ENCODE data around the gene WASF2. TPM values are rescaled to one million over a fixed set of nuclear protein-coding genes. Genes with fewer than 3 reads are reported as not detected.

The WASF2 gene
- total RNA-seq, 4 donors from 2014 or later: 52.5 to 74.5 (median 57.5) TPM

- no peak for DNase-seq
- Histone ChIP-seq H3K36me3 (no peaks in the 10 kb centered on the region), H3K4me3 (no peak overlapping the region), H3K27me3 (no peaks in the 10 kb centered on the region), H3K27ac (no peak overlapping the region), H3K9me3 (no peaks in the 10 kb centered on the region), H3K4me1 (peaks cover 0 to 39% (median 4%) of the 10 kb centered on the region in 4 donors)
- TF ChIP-seq POLR2A (IDR thresholded peaks at IDR 0.05): no peak
- TF ChIP-seq CTCF (IDR thresholded peaks at IDR 0.05): no peak
Observed at GRCh38 chr1:27515626-27516025, 25.7 kb upstream of the WASF2 start.

GRCh38 chr1:27513958-27514357, 24.0 kb upstream of the WASF2 start:
- Histone ChIP-seq H3K36me3 (no peaks in the 10 kb centered on the region), H3K27ac (peak overlapping the region in 1 of 4 donors; percentile 7), H3K4me3 (no peak overlapping the region), H3K4me1 (peaks cover 0 to 32% (median 2%) of the 10 kb centered on the region in 4 donors), H3K27me3 (no peaks in the 10 kb centered on the region), H3K9me3 (no peaks in the 10 kb centered on the region)
- TF ChIP-seq CTCF (IDR thresholded peaks at IDR 0.05) (no peak), POLR2A (IDR thresholded peaks at IDR 0.05) (no peak)
- DNase-seq: no peak

- no peak overlapping the region for H3K4me3 ChIP-seq
- no peaks in the 10 kb centered on the region for H3K36me3 ChIP-seq
- no peaks in the 10 kb centered on the region for H3K27me3 ChIP-seq
- peaks cover 0 to 32% (median 2%) of the 10 kb centered on the region in 4 donors for H3K4me1 ChIP-seq
- no peaks in the 10 kb centered on the region for H3K9me3 ChIP-seq
- no peak for TF ChIP-seq POLR2A (IDR thresholded peaks at IDR 0.05)
- no peak for TF ChIP-seq CTCF (IDR thresholded peaks at IDR 0.05)
- DNase-seq: no peak
- H3K27ac ChIP-seq: peak overlapping the region in 1 of 4 donors; percentile 7
Observed at GRCh38 chr1:27513528-27513927, 23.6 kb upstream of the WASF2 start.

- Histone ChIP-seq H3K4me1 (peaks cover 0 to 28% (median 0%) of the 10 kb centered on the region in 4 donors), H3K4me3 (no peak overlapping the region), H3K9me3 (no peaks in the 10 kb centered on the region), H3K27me3 (no peaks in the 10 kb centered on the region), H3K36me3 (no peaks in the 10 kb centered on the region), H3K27ac (peak overlapping the region in 1 of 4 donors; percentile 62)
- no peak for DNase-seq
- TF ChIP-seq CTCF (IDR thresholded peaks at IDR 0.05): no peak
- no peak for TF ChIP-seq POLR2A (IDR thresholded peaks at IDR 0.05)
Observed at GRCh38 chr1:27509127-27510080, 19.4 kb upstream of the WASF2 start.

GRCh38 chr1:27507960-27508665, 18.1 kb upstream of the WASF2 start:
- H3K27ac ChIP-seq: no peak overlapping the region
- H3K27me3 ChIP-seq: no peaks in the 10 kb centered on the region
- H3K4me1 ChIP-seq: peaks cover 0 to 35% (median 2%) of the 10 kb centered on the region in 4 donors
- H3K36me3 ChIP-seq: no peaks in the 10 kb centered on the region
- no peak for DNase-seq
- no peaks in the 10 kb centered on the region for H3K9me3 ChIP-seq
- peak in 1 of 6 experiments; percentile 29 for TF ChIP-seq CTCF (IDR thresholded peaks at IDR 0.05)
- TF ChIP-seq POLR2A (IDR thresholded peaks at IDR 0.05): no peak
- no peak overlapping the region for H3K4me3 ChIP-seq

All from Peyer's patch (tissue), 4 donors.